Measurements from ENCODE around the gene U2AF1L4.
A peak's percentile ranks its signal among the peaks of the same experiment; 100 is the strongest.

Gene U2AF1L4

GRCh38 chr19:35757231-35757748 lies 12.1 kb upstream of the U2AF1L4 start:
- DNase-seq, result peak; percentile 92

GRCh38 chr19:35756377-35757230 lies 11.4 kb upstream of the U2AF1L4 start, which contains the start of gene HSPB6:
Gene HSPB6 (minus strand): TSS chr19:35757029. CDS start chr19:35757008, 21 bp downstream.
- DNase-seq, result peak; percentile 64

GRCh38 chr19:35755550-35756376 lies 10.5 kb upstream of the U2AF1L4 start:
- DNase-seq, result peak; percentile 47

GRCh38 chr19:35755131-35755549 lies 9.9 kb upstream of the U2AF1L4 start:
- DNase-seq, result no peak

- DNase-seq, result no peak
Observed at GRCh38 chr19:35754370-35755130, 9.3 kb upstream of the U2AF1L4 start.

GRCh38 chr19:35753634-35754369 lies 8.6 kb upstream of the U2AF1L4 start:
- DNase-seq, result no peak

GRCh38 chr19:35752746-35753350 lies 7.6 kb upstream of the U2AF1L4 start:
- no peak for DNase-seq

- DNase-seq, result no peak
Observed at GRCh38 chr19:35751839-35752745, 6.9 kb upstream of the U2AF1L4 start.

- no peak for DNase-seq
Observed at GRCh38 chr19:35750167-35750566, 4.9 kb upstream of the U2AF1L4 start.

GRCh38 chr19:35748106-35749020 lies 3.1 kb upstream of the U2AF1L4 start, which contains the start of gene LIN37:
Gene LIN37 (plus strand): TSS chr19:35748576. CDS start chr19:35748725, 149 bp downstream.
- peak; percentile 99 for DNase-seq

GRCh38 chr19:35746531-35746930 lies 1.3 kb upstream of the U2AF1L4 start:
- DNase-seq, result no peak

GRCh38 chr19:35746087-35746462 lies 857 bp upstream of the U2AF1L4 start:
- no peak for DNase-seq

- DNase-seq, result peak; percentile 97
Observed at GRCh38 chr19:35744430-35745327, 539 bp downstream of the U2AF1L4 start.

GRCh38 chr19:35743640-35744429 lies 1.4 kb downstream of the U2AF1L4 start:
- DNase-seq, result no peak

GRCh38 chr19:35742121-35742724 lies 3.0 kb downstream of the U2AF1L4 start, which contains the start of gene IGFLR1:
Gene IGFLR1 (minus strand): TSS chr19:35742452. CDS start chr19:35741180, 1,272 bp downstream.
- no peak for DNase-seq

GRCh38 chr19:35741203-35741515 lies 4.1 kb downstream of the U2AF1L4 start:
- no peak for DNase-seq
